GM12873 (cell line): ENCODE results near the gene NFATC3.

Source experiments
- TF ChIP-seq, protein P1 (sequence below): IDR thresholded peaks from 2 replicates; pipeline ENCODE4 v1.5.1; 2012; ENCODE audit warnings: low read depth, mild to moderate bottlenecking, moderate library complexity, low read length, control low read depth; ENCODE audit not compliant: insufficient read depth; ENCODE audit errors: missing control alignments

Gene NFATC3

DNA sequence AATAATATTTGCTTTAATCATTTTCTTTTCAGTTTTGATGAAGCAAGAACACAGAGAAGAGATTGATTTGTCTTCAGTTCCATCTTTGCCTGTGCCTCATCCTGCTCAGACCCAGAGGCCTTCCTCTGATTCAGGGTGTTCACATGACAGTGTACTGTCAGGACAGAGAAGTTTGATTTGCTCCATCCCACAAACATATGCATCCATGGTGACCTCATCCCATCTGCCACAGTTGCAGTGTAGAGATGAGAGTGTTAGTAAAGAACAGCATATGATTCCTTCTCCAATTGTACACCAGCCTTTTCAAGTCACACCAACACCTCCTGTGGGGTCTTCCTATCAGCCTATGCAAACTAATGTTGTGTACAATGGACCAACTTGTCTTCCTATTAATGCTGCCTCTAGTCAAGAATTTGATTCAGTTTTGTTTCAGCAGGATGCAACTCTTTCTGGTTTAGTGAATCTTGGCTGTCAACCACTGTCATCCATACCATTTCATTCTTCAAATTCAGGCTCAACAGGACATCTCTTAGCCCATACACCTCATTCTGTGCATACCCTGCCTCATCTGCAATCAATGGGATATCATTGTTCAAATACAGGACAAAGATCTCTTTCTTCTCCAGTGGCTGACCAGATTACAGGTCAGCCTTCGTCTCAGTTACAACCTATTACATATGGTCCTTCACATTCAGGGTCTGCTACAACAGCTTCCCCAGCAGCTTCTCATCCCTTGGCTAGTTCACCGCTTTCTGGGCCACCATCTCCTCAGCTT lies 105.8 kb downstream of the NFATC3 start:
- TF ChIP-seq, protein P1, sequence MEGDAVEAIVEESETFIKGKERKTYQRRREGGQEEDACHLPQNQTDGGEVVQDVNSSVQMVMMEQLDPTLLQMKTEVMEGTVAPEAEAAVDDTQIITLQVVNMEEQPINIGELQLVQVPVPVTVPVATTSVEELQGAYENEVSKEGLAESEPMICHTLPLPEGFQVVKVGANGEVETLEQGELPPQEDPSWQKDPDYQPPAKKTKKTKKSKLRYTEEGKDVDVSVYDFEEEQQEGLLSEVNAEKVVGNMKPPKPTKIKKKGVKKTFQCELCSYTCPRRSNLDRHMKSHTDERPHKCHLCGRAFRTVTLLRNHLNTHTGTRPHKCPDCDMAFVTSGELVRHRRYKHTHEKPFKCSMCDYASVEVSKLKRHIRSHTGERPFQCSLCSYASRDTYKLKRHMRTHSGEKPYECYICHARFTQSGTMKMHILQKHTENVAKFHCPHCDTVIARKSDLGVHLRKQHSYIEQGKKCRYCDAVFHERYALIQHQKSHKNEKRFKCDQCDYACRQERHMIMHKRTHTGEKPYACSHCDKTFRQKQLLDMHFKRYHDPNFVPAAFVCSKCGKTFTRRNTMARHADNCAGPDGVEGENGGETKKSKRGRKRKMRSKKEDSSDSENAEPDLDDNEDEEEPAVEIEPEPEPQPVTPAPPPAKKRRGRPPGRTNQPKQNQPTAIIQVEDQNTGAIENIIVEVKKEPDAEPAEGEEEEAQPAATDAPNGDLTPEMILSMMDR = no peak

DNA sequence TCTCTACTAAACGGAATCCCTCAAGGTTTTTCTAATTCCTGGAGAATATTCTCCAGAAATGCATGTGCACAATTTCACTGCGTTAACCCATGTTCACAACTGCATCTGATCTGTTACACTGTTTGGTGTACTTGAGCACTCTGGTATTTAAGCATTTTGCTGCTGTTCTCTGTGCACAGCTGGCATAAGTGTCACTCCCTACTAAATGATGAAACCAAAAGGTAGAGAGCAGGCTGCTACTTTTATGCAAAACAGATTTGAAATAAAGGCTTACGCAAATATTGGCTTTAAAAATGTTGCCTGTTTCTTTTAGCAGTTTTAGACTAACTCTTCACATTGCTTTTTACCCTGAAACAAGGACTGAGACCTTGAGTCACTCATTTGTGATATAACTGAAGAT lies 109.1 kb downstream of the NFATC3 start:
- TF ChIP-seq, protein P1 = no peak

- TF ChIP-seq, protein P1 = no peak
These were observed 112.1 kb downstream of the NFATC3 start for GRCh38 chr16:68197250-68197649.

DNA sequence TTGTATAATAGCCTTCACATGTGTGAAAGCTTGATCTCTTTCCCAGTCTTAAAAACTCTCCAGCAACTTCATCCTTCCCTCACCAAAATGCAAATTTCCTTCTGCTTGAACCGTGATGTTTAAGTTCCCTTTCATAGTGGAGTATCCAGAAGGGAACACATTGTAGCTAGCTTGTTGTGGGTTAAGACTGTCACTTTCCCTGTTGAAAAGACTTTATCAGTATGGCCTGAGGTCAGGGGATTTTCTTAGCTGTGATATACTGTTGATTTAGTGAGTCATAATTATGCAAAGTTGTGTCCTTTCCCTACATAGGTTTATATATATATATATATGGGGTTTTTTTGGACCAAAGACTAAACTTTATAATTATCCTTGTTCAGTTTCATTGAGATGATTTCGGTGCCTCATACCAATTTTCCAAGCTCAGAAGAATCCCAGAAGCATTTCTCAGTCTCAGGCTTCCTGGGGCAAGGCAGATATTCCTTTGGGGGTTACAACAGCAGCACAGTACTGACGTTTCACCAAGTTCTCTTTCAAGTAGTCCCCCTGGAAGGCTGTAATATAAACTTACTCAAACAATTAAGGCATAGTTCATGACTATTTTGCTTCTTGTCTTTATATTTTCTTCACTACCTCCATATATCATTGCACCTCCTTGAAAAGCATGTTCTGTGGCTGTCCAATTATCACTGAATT lies 115.1 kb downstream of the NFATC3 start:
- TF ChIP-seq, protein P1 = no peak

DNA sequence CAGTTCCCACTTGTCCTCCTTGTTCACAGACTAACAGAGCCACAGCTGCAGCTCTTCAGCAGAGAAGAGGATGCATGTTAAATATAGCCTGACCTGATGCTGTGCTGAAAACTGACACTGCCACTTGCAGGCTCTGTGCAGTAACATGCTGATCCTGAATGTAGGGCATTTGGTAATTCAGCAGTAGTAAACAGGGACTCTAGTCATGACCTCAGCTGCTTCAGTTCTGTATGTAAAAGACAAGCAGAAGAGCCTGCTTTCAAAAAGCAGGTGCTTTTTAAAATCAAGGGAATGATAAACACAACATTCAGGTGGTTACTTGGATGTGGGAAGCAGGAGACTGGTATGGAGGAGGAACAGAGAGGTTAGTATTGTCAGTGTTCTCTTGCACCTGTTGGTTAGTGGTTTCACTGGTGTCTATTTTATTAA lies 116.9 kb downstream of the NFATC3 start:
- TF ChIP-seq, protein P1 = no peak

DNA sequence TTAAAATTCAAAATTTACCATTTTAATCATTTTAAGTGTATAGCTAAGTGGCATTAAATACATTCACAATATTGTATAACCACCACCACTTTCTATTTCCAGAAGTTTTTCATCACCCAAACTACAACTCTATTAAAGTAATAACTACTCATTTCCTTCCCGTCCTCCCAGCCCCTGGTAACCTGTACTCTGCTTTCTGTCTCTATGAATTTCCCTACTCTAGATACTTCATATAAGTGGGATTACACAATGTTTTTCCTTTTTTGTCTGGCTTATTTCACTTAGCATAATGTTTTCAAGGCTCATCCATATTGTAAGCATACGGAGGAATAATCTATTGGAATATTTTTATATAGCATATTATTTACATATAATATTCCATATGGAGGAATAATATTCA lies 121.1 kb downstream of the NFATC3 start:
- TF ChIP-seq, protein P1 = no peak

DNA sequence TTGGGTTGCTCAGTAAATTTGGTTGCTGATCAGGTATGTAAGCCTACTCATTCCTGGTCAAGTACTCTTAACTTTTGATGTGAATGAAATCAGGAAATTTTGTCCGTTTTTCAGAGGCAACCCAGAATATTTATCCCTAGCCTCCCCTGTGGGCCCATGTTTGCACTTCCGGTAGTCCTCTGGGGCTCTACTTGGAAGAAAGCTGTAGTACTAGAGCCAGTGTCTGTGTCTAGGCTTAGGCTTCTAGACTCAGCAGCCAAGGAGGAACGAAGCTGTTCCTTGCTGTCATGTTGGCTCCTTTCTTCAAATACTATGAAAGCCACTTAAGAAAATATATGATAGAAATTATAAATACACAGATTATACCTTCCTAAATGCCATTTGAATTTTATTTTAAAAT lies 129.6 kb downstream of the NFATC3 start:
- TF ChIP-seq, protein P1 = no peak
